ENCODE data around the gene OR6C76. TPM values are rescaled to one million over a fixed set of nuclear protein-coding genes. Genes with fewer than 3 reads are reported as not detected.
A peak's percentile ranks its signal among the peaks of the same experiment; 100 is the strongest.

The OR6C76 gene
- total RNA-seq, 1 experiment from 2014 or later = not detected

- DNase-seq (ENCODE audit: low read depth) = no peak
Measured at GRCh38 chr12:55469291-55469690, 43.2 kb downstream of the OR6C76 start.

- peak; percentile 58 for DNase-seq (ENCODE audit: low read depth)
Measured at GRCh38 chr12:55470088-55470829, 44.2 kb downstream of the OR6C76 start, which contains the start of gene OR6C70. TSS of gene OR6C70 (minus strand) at chr12:55470138. CDS start at chr12:55470138, 0 bp downstream.

GRCh38 chr12:55472264-55472663 is 46.2 kb downstream of the OR6C76 start:
- no peak for DNase-seq (ENCODE audit: low read depth)

Other genes starting within 250 kb of the OR6C76 start
- not detected in 2 replicates for gene OR10A7, start 205.2 kb upstream of the OR6C76 start, total RNA-seq (2014; rRNA removed; shearing (Covaris generic))
- gene OR6C74, start 181.6 kb upstream of the OR6C76 start, total RNA-seq (2014; rRNA removed; shearing (Covaris generic)) = not detected in 2 replicates
- not detected in 2 replicates for gene OR6C6, start 129.7 kb upstream of the OR6C76 start, total RNA-seq (2014; rRNA removed; shearing (Covaris generic))
- not detected in 2 replicates for gene OR6C1, start 111.9 kb upstream of the OR6C76 start, total RNA-seq (2014; rRNA removed; shearing (Covaris generic))
- not detected in 2 replicates for gene OR6C3, start 95.5 kb upstream of the OR6C76 start, total RNA-seq (2014; rRNA removed; shearing (Covaris generic))
- gene OR6C75, start 63.3 kb upstream of the OR6C76 start, total RNA-seq (2014; rRNA removed; shearing (Covaris generic)) = not detected in 2 replicates
- not detected in 2 replicates for gene OR6C65, start 25.7 kb upstream of the OR6C76 start, total RNA-seq (2014; rRNA removed; shearing (Covaris generic))
- gene OR6C2, start 17.8 kb downstream of the OR6C76 start, total RNA-seq (2014; rRNA removed; shearing (Covaris generic)) = not detected in 2 replicates
- not detected in 2 replicates for gene OR6C70, start 43.9 kb downstream of the OR6C76 start, total RNA-seq (2014; rRNA removed; shearing (Covaris generic))
- gene OR6C68, start 66.1 kb downstream of the OR6C76 start, total RNA-seq (2014; rRNA removed; shearing (Covaris generic)) = not detected in 2 replicates
- gene OR6C4, start 123.3 kb downstream of the OR6C76 start, total RNA-seq (2014; rRNA removed; shearing (Covaris generic)) = not detected in 2 replicates
- gene OR2AP1, start 146.2 kb downstream of the OR6C76 start, total RNA-seq (2014; rRNA removed; shearing (Covaris generic)) = not detected in 2 replicates
- not detected in 2 replicates for gene OR10P1, start 210.6 kb downstream of the OR6C76 start, total RNA-seq (2014; rRNA removed; shearing (Covaris generic))

Measured in RPMI7951 (cell line).